Measurements from ENCODE around the gene PTGES3. TPM values are rescaled to one million over a fixed set of nuclear protein-coding genes. Genes with fewer than 3 reads are reported as not detected.
"Not testable (repeated sequence)": the region's sequence is repeated elsewhere in the genome, so short reads cannot be mapped to it uniquely, and the experiment has no call there.

Gene PTGES3
- total RNA-seq, 2 experiments from 2014 or later, result 284 to 386 TPM

- Mint-ChIP-seq H3K27ac (peak overlapping the region; percentile 72), H3K27me3 (no peaks in the 10 kb centered on the region), H3K36me3 (ENCODE audit: low read depth) (peaks cover 10% of the 10 kb centered on the region), H3K4me1 (peaks cover 16% of the 10 kb centered on the region), H3K9me3 (ENCODE audit: low read depth) (peaks cover 10% of the 10 kb centered on the region), H3K4me3 (no peak overlapping the region)
- ATAC-seq (peak; percentile 94), DNase-seq (no peak)
- ChIA-PET CTCF (interaction anchor here (0.7 to 1.9 kb wide), 5 partner anchors 13 to 561 kb away, joined by 3 to 7 read pairs (median 4); no protein-coding TSS in a partner anchor), POLR2A (interaction anchor here (0.6 to 1.0 kb wide), 4 partner anchors 11 to 91 kb away, joined by 3 to 8 read pairs (median 4); no protein-coding TSS in a partner anchor)
- intact Hi-C loops (cut with DNase I, micrococcal nuclease), result loop anchor here (1.0 to 2.0 kb wide), 2 partner anchors 11 to 13 kb away; partner anchors contain the start of gene ATP5F1B (in 1 of the 2)
Observed at GRCh38 chr12:56657416-56658379, 30.4 kb downstream of the PTGES3 start.

GRCh38 chr12:56653781-56654180 is 34.3 kb downstream of the PTGES3 start:
- H3K27ac Mint-ChIP-seq; DNase-seq; POLR2A ChIA-PET; ATAC-seq; H3K36me3 Mint-ChIP-seq (ENCODE audit: low read depth); intact Hi-C loops (cut with DNase I, micrococcal nuclease); H3K4me3 Mint-ChIP-seq; H3K27me3 Mint-ChIP-seq: not testable (repeated sequence)
- Mint-ChIP-seq H3K4me1 (peaks cover 13% of the 10 kb centered on the region), H3K9me3 (ENCODE audit: low read depth) (peaks cover 13% of the 10 kb centered on the region)
- CTCF ChIA-PET, result interaction anchor here (0.6 to 1.1 kb wide), 2 partner anchors 15 to 132 kb away, joined by 3 read pairs; partner anchors contain the start of gene RBMS2

DNA sequence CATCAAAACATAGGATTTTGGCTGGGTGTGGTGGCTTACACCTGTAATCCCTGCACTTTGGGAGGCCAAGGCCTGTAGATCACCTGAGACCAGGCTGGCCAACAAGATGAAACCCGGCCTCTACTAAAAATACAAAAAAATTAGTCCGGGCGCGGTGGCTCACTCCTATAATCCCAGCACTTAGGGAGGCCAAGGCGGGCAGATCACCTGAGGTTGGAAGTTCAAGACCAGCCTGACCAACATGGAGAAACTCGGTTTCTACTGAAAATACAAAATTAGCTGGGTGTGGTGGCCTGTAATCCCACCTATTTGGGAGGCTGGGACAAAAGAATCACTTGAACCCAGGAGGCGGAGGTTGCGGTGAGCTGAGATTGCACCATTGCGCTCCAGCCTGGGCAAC is 40.1 kb downstream of the PTGES3 start:
- CTCF ChIA-PET, result interaction anchor here (5.7 kb wide), 1 partner anchor 12 kb away, joined by 33 read pairs; no protein-coding TSS in a partner anchor
- ATAC-seq; H3K9me3 Mint-ChIP-seq (ENCODE audit: low read depth); H3K27me3 Mint-ChIP-seq; H3K27ac Mint-ChIP-seq; H3K4me3 Mint-ChIP-seq; POLR2A ChIA-PET; DNase-seq: not testable (repeated sequence)
- H3K36me3 Mint-ChIP-seq (ENCODE audit: low read depth), result peaks cover 27% of the 10 kb centered on the region
- intact Hi-C loops (cut with DNase I, micrococcal nuclease), result loop anchor here in 1 of 2 experiments (5.0 kb wide), 1 partner anchor 531 kb away; the partner anchor contains the start of genes RPL41 and ZC3H10
- peaks cover 22% of the 10 kb centered on the region for H3K4me1 Mint-ChIP-seq

- POLR2A ChIA-PET, result interaction anchor here (0.6 to 2.0 kb wide), 5 partner anchors 10 to 79 kb away, joined by 3 to 17 read pairs (median 3); partner anchors contain the start of gene NACA
- peaks cover 41% of the 10 kb centered on the region for H3K36me3 Mint-ChIP-seq (ENCODE audit: low read depth)
Observed at GRCh38 chr12:56645717-56646446, 42.2 kb downstream of the PTGES3 start, which contains the start of gene ATP5F1B. Gene ATP5F1B, minus strand, starts transcription at chr12:56645984. Its CDS starts 21 bp downstream, at chr12:56645963.

DNA sequence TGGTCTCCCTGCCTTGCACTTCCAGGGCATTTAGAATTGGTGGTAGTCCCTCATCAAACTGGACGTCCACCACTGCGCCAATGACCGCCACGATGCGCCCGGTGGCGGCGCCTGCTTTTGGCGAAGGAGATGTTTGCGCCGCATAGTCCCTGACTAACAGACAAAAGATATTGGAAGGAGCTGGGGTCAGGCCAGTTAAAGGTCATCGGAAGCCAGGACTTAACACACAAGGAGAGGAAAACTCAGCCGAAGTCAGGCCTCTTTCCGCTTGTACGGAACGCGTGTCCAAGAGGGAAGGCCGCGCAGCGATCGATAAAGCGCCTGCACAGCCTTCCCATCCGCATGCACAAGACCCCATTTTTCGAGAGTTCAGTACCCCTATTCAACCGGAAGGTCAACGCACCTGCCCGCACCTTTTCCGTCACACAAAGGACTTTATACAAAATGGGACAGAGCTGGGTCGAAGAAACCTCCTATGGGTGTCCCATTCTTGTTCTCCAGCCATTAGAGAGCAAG is 42.8 kb downstream of the PTGES3 start:
- POLR2A ChIA-PET, result interaction anchor here (0.6 to 2.0 kb wide), 3 partner anchors 9 to 80 kb away, joined by 3 to 17 read pairs (median 3); partner anchors contain the start of gene NACA
- no peaks in the 10 kb centered on the region for H3K9me3 Mint-ChIP-seq (ENCODE audit: low read depth)
- H3K4me1 Mint-ChIP-seq, result peaks cover 30% of the 10 kb centered on the region
- no peak for ATAC-seq
- CTCF ChIA-PET, result interaction anchor here (1.0 to 5.7 kb wide), 2 partner anchors 9 to 17 kb away, joined by 3 to 33 read pairs; no protein-coding TSS in a partner anchor
- peaks cover 46% of the 10 kb centered on the region for H3K36me3 Mint-ChIP-seq (ENCODE audit: low read depth)
- DNase-seq, result peak; percentile 27
- no peaks in the 10 kb centered on the region for H3K27me3 Mint-ChIP-seq
- peak overlapping the region; percentile 95 for H3K27ac Mint-ChIP-seq
- intact Hi-C loops (cut with DNase I, micrococcal nuclease), result loop anchor here (1.0 to 5.0 kb wide), 3 partner anchors 14 to 528 kb away; partner anchors contain the start of genes PRIM1 (in 1 of the 2), RPL41 (in 1 of the 2) and ZC3H10 (in 1 of the 2)
- peak overlapping the region; percentile 95 for H3K4me3 Mint-ChIP-seq

More at GRCh38 chr12:56645717-56646446, 42.2 kb downstream of the PTGES3 start, which contains the start of gene ATP5F1B:
- Mint-ChIP-seq H3K27ac (peak within 1 kb of the TSS; percentile 95), H3K9me3 (ENCODE audit: low read depth) (no peaks in the 10 kb centered on the region), H3K27me3 (no peaks in the 10 kb centered on the region), H3K4me1 (peaks cover 30% of the 10 kb centered on the region), H3K4me3 (peak within 1 kb of the TSS; percentile 95)
- DNase-seq (peak; percentile 95), ATAC-seq (peak; percentile 99)
- intact Hi-C loops (cut with DNase I, micrococcal nuclease), result loop anchor here (1.0 to 5.0 kb wide), 9 partner anchors 10 to 529 kb away; partner anchors contain the start of genes NACA (in 2 of the 2), PTGES3 (in 2 of the 2), PRIM1 (in 1 of the 2) and RPL41 (in 1 of the 2)
- CTCF ChIA-PET, result interaction anchor here (1.0 to 5.7 kb wide), 3 partner anchors 10 to 80 kb away, joined by 3 to 33 read pairs (median 5); partner anchors contain the start of gene NACA

DNA sequence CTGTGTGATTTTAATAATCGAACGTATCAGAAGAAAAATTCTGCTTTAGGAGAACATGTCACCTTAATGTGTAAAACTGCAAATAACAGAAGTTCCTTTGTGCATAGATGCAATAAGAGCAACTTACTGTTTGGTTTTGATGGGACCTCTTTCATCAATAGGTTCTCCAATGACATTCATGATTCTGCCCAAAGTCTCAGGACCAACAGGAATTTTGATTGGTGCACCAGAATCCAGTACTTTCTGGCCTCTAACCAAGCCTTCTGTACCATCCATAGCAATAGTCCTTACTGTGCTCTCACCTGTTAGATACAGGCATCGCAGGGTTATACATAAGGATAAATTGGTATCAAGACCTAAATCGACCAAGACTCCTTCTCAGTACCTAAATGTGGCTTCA is 43.4 kb downstream of the PTGES3 start:
- H3K27me3 Mint-ChIP-seq, result no peaks in the 10 kb centered on the region
- peak overlapping the region; percentile 95 for H3K27ac Mint-ChIP-seq
- peaks cover 34% of the 10 kb centered on the region for H3K4me1 Mint-ChIP-seq
- peak overlapping the region; percentile 95 for H3K4me3 Mint-ChIP-seq
- ATAC-seq (no peak), DNase-seq (no peak)
- POLR2A ChIA-PET, result interaction anchor here (2.0 kb wide), 1 partner anchor 9 kb away, joined by 17 read pairs; no protein-coding TSS in a partner anchor
- no peaks in the 10 kb centered on the region for H3K9me3 Mint-ChIP-seq (ENCODE audit: low read depth)
- intact Hi-C loops (cut with DNase I, micrococcal nuclease), result loop anchor here (1.0 to 5.0 kb wide), 3 partner anchors 14 to 527 kb away; partner anchors contain the start of genes PRIM1 (in 1 of the 2), RPL41 (in 1 of the 2) and ZC3H10 (in 1 of the 2)
- CTCF ChIA-PET, result interaction anchor here (0.7 to 5.7 kb wide), 2 partner anchors 9 to 46 kb away, joined by 3 to 33 read pairs; no protein-coding TSS in a partner anchor
- H3K36me3 Mint-ChIP-seq (ENCODE audit: low read depth), result peaks cover 52% of the 10 kb centered on the region

- ATAC-seq, result no peak
- H3K4me1 Mint-ChIP-seq, result peaks cover 54% of the 10 kb centered on the region
- peaks cover 74% of the 10 kb centered on the region for H3K36me3 Mint-ChIP-seq (ENCODE audit: low read depth)
- CTCF ChIA-PET, result no interaction called here
- no peaks in the 10 kb centered on the region for H3K9me3 Mint-ChIP-seq (ENCODE audit: low read depth)
- no peak overlapping the region for H3K4me3 Mint-ChIP-seq
- H3K27me3 Mint-ChIP-seq, result no peaks in the 10 kb centered on the region
- POLR2A ChIA-PET, result no interaction called here
- no peak overlapping the region for H3K27ac Mint-ChIP-seq
- intact Hi-C loops (cut with DNase I, micrococcal nuclease), result no loop called here
- no peak for DNase-seq
Observed at GRCh38 chr12:56641219-56641618, 46.9 kb downstream of the PTGES3 start.

- POLR2A ChIA-PET, result no interaction called here
- Mint-ChIP-seq H3K9me3 (ENCODE audit: low read depth) (no peaks in the 10 kb centered on the region), H3K4me1 (peaks cover 60% of the 10 kb centered on the region), H3K27me3 (no peaks in the 10 kb centered on the region), H3K4me3 (no peak overlapping the region), H3K27ac (peak overlapping the region; percentile 92), H3K36me3 (ENCODE audit: low read depth) (peaks cover 45% of the 10 kb centered on the region)
- intact Hi-C loops (cut with DNase I, micrococcal nuclease), result loop anchor here (2.0 to 10.0 kb wide), 12 partner anchors 51 to 1117 kb away; partner anchors contain the start of genes CDK4 (in 1 of the 2), DDIT3 (in 1 of the 2), MARCHF9 (in 1 of the 2) and MBD6 (in 1 of the 2)
- no peak for ATAC-seq
- no peak for DNase-seq
- CTCF ChIA-PET, result interaction anchor here (1.1 to 1.4 kb wide), 2 partner anchors 8 to 49 kb away, joined by 3 to 4 read pairs; no protein-coding TSS in a partner anchor
Observed at GRCh38 chr12:56637621-56638020, 50.5 kb downstream of the PTGES3 start.

DNA sequence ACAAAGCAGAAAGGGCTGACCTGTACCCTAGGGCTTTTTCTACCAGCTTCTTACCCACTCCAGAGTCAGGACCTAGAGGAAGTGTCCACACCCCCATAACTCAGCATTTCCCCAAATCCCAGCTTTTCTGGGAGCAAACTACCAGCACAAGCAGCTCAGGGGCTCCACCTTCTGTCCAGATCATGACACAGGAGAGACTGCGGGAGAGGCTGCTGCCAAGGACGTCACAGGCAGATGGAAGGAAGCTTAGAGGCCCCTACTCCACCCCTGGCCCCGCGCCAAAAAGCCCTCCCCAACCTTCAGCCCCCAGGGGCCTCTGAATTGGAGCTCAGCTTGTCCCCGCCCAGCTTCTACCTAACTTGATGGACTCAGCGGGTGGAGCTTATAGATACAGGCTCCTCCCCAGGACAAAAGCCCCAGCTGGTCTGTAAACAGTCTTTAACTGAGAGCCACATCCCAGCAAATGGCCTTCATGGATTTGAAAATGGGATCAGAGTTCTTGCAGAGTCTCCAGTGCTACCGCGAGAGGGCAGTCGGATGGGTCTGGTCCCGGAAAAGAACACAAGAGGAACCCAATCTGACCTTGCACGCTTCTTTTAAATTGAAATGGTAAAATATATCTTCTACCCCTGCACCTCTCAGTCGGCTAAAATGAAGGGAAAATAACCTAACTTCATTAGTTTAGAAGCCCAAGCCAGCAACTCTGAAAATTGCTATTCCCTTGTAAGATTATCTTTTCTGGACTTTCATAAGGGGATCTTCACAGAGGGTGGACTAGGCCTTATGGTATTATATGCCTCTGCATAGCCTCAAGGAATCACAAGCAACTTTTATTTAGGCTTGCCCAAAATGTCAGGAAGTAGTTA is 51.2 kb downstream of the PTGES3 start:
- CTCF ChIA-PET, result interaction anchor here (0.7 to 3.1 kb wide), 36 partner anchors 8 to 697 kb away, joined by 3 to 33 read pairs (median 4); partner anchors contain the start of genes ATP5F1B, NACA, PTGES3 and RBMS2
- peak; percentile 73 for ATAC-seq
- Mint-ChIP-seq H3K9me3 (ENCODE audit: low read depth) (no peaks in the 10 kb centered on the region), H3K4me1 (peaks cover 60% of the 10 kb centered on the region), H3K27me3 (no peaks in the 10 kb centered on the region), H3K36me3 (ENCODE audit: low read depth) (peaks cover 37% of the 10 kb centered on the region), H3K4me3 (peak overlapping the region; percentile 87), H3K27ac (peak overlapping the region; percentile 92)
- POLR2A ChIA-PET, result interaction anchor here (0.5 to 2.2 kb wide), 15 partner anchors 8 to 819 kb away, joined by 3 to 19 read pairs (median 7); partner anchors contain the start of genes ATP5F1B, NACA, ORMDL2 and PTGES3
- intact Hi-C loops (cut with DNase I, micrococcal nuclease), result loop anchor here (1.0 to 10.0 kb wide), 18 partner anchors 9 to 1118 kb away; partner anchors contain the start of genes NACA (in 2 of the 2), PTGES3 (in 2 of the 2), CDK4 (in 1 of the 2) and DDIT3 (in 1 of the 2)
- DNase-seq, result peak; percentile 98
